Adipocyte (in vitro differentiated cells): ENCODE results near the gene SPZ1.
A peak's percentile ranks its signal among the peaks of the same experiment; 100 is the strongest.
"Not testable (repeated sequence)": the region's sequence is repeated elsewhere in the genome, so short reads cannot be mapped to it uniquely, and the experiment has no call there.

Source experiments
- DNase-seq: peaks from one replicate; pipeline ENCODE4 v3.0.0-alpha.2; 2015; ENCODE audit warnings: low read depth
- H3K27me3 ChIP-seq: replicated peaks from 2 replicates; pipeline ENCODE4 v1.7.0; 2013; ENCODE audit warnings: mild to moderate bottlenecking, low read length, moderate library complexity; ENCODE audit not compliant: control insufficient read depth, insufficient read depth
- H3K36me3 ChIP-seq: 2 replicates; pipeline ENCODE4 v1.7.0; 2013; ENCODE audit warnings: low read length, mild to moderate bottlenecking, moderate library complexity; ENCODE audit not compliant: control insufficient read depth, insufficient read depth, severe bottlenecking
- H3K4me1 ChIP-seq: 2 replicates; pipeline ENCODE4 v1.7.0; 2013; ENCODE audit warnings: mild to moderate bottlenecking, low read length, moderate library complexity; ENCODE audit not compliant: control insufficient read depth, insufficient read depth
- H3K4me3 ChIP-seq: 2 replicates; pipeline ENCODE4 v1.7.0; 2013; ENCODE audit warnings: mild to moderate bottlenecking, low read length, moderate library complexity
- H3K9ac ChIP-seq: 2 replicates; pipeline ENCODE4 v1.7.0; 2013; ENCODE audit warnings: mild to moderate bottlenecking, low read length, moderate library complexity
- H3K9me3 ChIP-seq: 2 replicates; pipeline ENCODE4 v1.7.0; 2013; ENCODE audit warnings: mild to moderate bottlenecking, low read length, moderate library complexity; ENCODE audit not compliant: control insufficient read depth

The SPZ1 gene

GRCh38 chr5:80319702-80320101, at the start of gene SPZ1:
TSS of gene SPZ1 (plus strand) at chr5:80320002. CDS start at chr5:80320216, 214 bp downstream.
- Histone ChIP-seq H3K27me3 (peaks cover 29% of the 10 kb centered on the region), H3K9ac (no peak within 1 kb of the TSS), H3K4me1 (peaks cover 6% of the 10 kb centered on the region), H3K4me3 (no peak within 1 kb of the TSS), H3K36me3 (no peaks in the 10 kb centered on the region), H3K9me3 (no peaks in the 10 kb centered on the region)
- no peak for DNase-seq

- H3K27me3 ChIP-seq, DNase-seq, H3K9ac ChIP-seq, H3K9me3 ChIP-seq, H3K4me1 ChIP-seq, H3K4me3 ChIP-seq, H3K36me3 ChIP-seq: not testable (repeated sequence)
These were observed 49.3 kb upstream of the SPZ1 start for GRCh38 chr5:80270543-80270942.

GRCh38 chr5:80275347-80275746, 44.5 kb upstream of the SPZ1 start:
- no peaks in the 10 kb centered on the region for H3K36me3 ChIP-seq
- peak; percentile 13 for DNase-seq
- H3K4me3 ChIP-seq, result no peak overlapping the region
- no peak overlapping the region for H3K9ac ChIP-seq
- no peaks in the 10 kb centered on the region for H3K4me1 ChIP-seq
- H3K27me3 ChIP-seq, result peaks cover 4% of the 10 kb centered on the region
- H3K9me3 ChIP-seq, result no peaks in the 10 kb centered on the region

- Histone ChIP-seq H3K36me3 (no peaks in the 10 kb centered on the region), H3K9me3 (no peaks in the 10 kb centered on the region), H3K27me3 (peaks cover 4% of the 10 kb centered on the region), H3K4me1 (no peaks in the 10 kb centered on the region), H3K4me3 (no peak overlapping the region), H3K9ac (no peak overlapping the region)
- no peak for DNase-seq
These were observed 43.6 kb upstream of the SPZ1 start for GRCh38 chr5:80276186-80276585.

GRCh38 chr5:80277191-80277590, 42.6 kb upstream of the SPZ1 start:
- Histone ChIP-seq H3K27me3 (peaks cover 4% of the 10 kb centered on the region), H3K4me1 (no peaks in the 10 kb centered on the region), H3K4me3 (no peak overlapping the region), H3K9ac (no peak overlapping the region), H3K9me3 (no peaks in the 10 kb centered on the region), H3K36me3 (no peaks in the 10 kb centered on the region)
- no peak for DNase-seq

- no peak for DNase-seq
- Histone ChIP-seq H3K9ac (no peak overlapping the region), H3K4me3 (no peak overlapping the region), H3K4me1 (no peaks in the 10 kb centered on the region), H3K27me3 (peaks cover 6% of the 10 kb centered on the region), H3K9me3 (peaks cover 10% of the 10 kb centered on the region), H3K36me3 (no peaks in the 10 kb centered on the region)
These were observed 37.7 kb upstream of the SPZ1 start for GRCh38 chr5:80282054-80282453.

- DNase-seq, result no peak
- no peak overlapping the region for H3K9ac ChIP-seq
- H3K4me3 ChIP-seq, result no peak overlapping the region
- H3K4me1 ChIP-seq, result no peaks in the 10 kb centered on the region
- peaks cover 6% of the 10 kb centered on the region for H3K27me3 ChIP-seq
- H3K9me3 ChIP-seq, result peaks cover 10% of the 10 kb centered on the region
- H3K36me3 ChIP-seq, result no peaks in the 10 kb centered on the region
These were observed 36.4 kb upstream of the SPZ1 start for GRCh38 chr5:80283360-80283759.

- DNase-seq, result no peak
- Histone ChIP-seq H3K9ac (no peak overlapping the region), H3K4me3 (no peak overlapping the region), H3K9me3 (peaks cover 10% of the 10 kb centered on the region), H3K36me3 (no peaks in the 10 kb centered on the region), H3K27me3 (peaks cover 14% of the 10 kb centered on the region), H3K4me1 (no peaks in the 10 kb centered on the region)
These were observed 35.1 kb upstream of the SPZ1 start for GRCh38 chr5:80284720-80285119.

GRCh38 chr5:80288177-80288576, 31.6 kb upstream of the SPZ1 start:
- no peak overlapping the region for H3K9ac ChIP-seq
- H3K9me3 ChIP-seq, result peaks cover 6% of the 10 kb centered on the region
- H3K36me3 ChIP-seq, result no peaks in the 10 kb centered on the region
- peaks cover 28% of the 10 kb centered on the region for H3K27me3 ChIP-seq
- no peak for DNase-seq
- no peaks in the 10 kb centered on the region for H3K4me1 ChIP-seq
- H3K4me3 ChIP-seq, result no peak overlapping the region

- H3K36me3 ChIP-seq, result no peaks in the 10 kb centered on the region
- H3K9me3 ChIP-seq, result no peaks in the 10 kb centered on the region
- no peaks in the 10 kb centered on the region for H3K4me1 ChIP-seq
- H3K4me3 ChIP-seq, result no peak overlapping the region
- peaks cover 28% of the 10 kb centered on the region for H3K27me3 ChIP-seq
- H3K9ac ChIP-seq, result no peak overlapping the region
- no peak for DNase-seq
These were observed 30.5 kb upstream of the SPZ1 start for GRCh38 chr5:80289320-80289719.

- Histone ChIP-seq H3K27me3 (peaks cover 25% of the 10 kb centered on the region), H3K9me3 (no peaks in the 10 kb centered on the region), H3K4me3 (no peak overlapping the region), H3K9ac (no peak overlapping the region), H3K4me1 (no peaks in the 10 kb centered on the region), H3K36me3 (no peaks in the 10 kb centered on the region)
- DNase-seq, result no peak
These were observed 28.0 kb upstream of the SPZ1 start for GRCh38 chr5:80291761-80292160.

GRCh38 chr5:80296121-80296520, 23.7 kb upstream of the SPZ1 start:
- H3K9ac ChIP-seq, result no peak overlapping the region
- no peaks in the 10 kb centered on the region for H3K4me1 ChIP-seq
- H3K4me3 ChIP-seq, result no peak overlapping the region
- no peaks in the 10 kb centered on the region for H3K36me3 ChIP-seq
- no peaks in the 10 kb centered on the region for H3K9me3 ChIP-seq
- DNase-seq, result no peak
- H3K27me3 ChIP-seq, result peaks cover 14% of the 10 kb centered on the region
